Subcutaneous abdominal adipose tissue (tissue), 5 donors: ENCODE data around the gene DBET.
"Not testable (repeated sequence)": the region's sequence is repeated elsewhere in the genome, so short reads cannot be mapped to it uniquely, and the experiment has no call there.

ENCODE experiments used
- H3K27ac ChIP-seq: one replicate; pipeline ENCODE4 v1.7.0; 2013; ENCODE audit warnings: low read depth, mild to moderate bottlenecking, inconsistent platforms, low read length, moderate library complexity
- H3K27me3 ChIP-seq, 5 donors: one replicate each; pipeline ENCODE4 v1.7.0; 2013; ENCODE audit warnings: low read length in 5 of 5, inconsistent platforms in 1 of 5; ENCODE audit not compliant: control insufficient read depth in 5 of 5, insufficient read depth in 4 of 5
- H3K36me3 ChIP-seq, 5 donors: one replicate each; pipeline ENCODE4 v1.7.0; 2013; ENCODE audit warnings: low read length in 5 of 5; ENCODE audit not compliant: control insufficient read depth in 5 of 5, insufficient read depth in 5 of 5
- H3K4me1 ChIP-seq, 5 donors: one replicate each; pipeline ENCODE4 v1.7.0; 2013; ENCODE audit warnings: low read length in 5 of 5, mild to moderate bottlenecking in 3 of 5, moderate library complexity in 1 of 5; ENCODE audit not compliant: control insufficient read depth in 5 of 5, insufficient read depth in 5 of 5
- H3K4me3 ChIP-seq, 5 donors: one replicate each; pipeline ENCODE4 v1.7.0; 2013; ENCODE audit warnings: low read length in 5 of 5, low read depth in 1 of 5
- H3K9ac ChIP-seq, 5 donors: one replicate each; pipeline ENCODE4 v1.7.0; 2013; ENCODE audit warnings: low read length in 5 of 5, mild to moderate bottlenecking in 4 of 5, moderate library complexity in 3 of 5
- H3K9me3 ChIP-seq, 5 donors: one replicate each; pipeline ENCODE4 v1.7.0; 2013; ENCODE audit warnings: low read length in 5 of 5; ENCODE audit not compliant: control insufficient read depth in 5 of 5
- donor health status: healthy.
- donor health status: healthy.
- donor health status: healthy.
- donor health status: healthy.
- donor health status: healthy.

The DBET gene

GRCh38 chr4:190064342-190064741 lies at the start of gene DBET:
TSS of gene DBET (plus strand) at chr4:190064502.
- H3K27ac ChIP-seq, H3K9me3 ChIP-seq, H3K27me3 ChIP-seq, H3K9ac ChIP-seq, H3K4me3 ChIP-seq, H3K36me3 ChIP-seq, H3K4me1 ChIP-seq: not testable (repeated sequence)

DNA sequence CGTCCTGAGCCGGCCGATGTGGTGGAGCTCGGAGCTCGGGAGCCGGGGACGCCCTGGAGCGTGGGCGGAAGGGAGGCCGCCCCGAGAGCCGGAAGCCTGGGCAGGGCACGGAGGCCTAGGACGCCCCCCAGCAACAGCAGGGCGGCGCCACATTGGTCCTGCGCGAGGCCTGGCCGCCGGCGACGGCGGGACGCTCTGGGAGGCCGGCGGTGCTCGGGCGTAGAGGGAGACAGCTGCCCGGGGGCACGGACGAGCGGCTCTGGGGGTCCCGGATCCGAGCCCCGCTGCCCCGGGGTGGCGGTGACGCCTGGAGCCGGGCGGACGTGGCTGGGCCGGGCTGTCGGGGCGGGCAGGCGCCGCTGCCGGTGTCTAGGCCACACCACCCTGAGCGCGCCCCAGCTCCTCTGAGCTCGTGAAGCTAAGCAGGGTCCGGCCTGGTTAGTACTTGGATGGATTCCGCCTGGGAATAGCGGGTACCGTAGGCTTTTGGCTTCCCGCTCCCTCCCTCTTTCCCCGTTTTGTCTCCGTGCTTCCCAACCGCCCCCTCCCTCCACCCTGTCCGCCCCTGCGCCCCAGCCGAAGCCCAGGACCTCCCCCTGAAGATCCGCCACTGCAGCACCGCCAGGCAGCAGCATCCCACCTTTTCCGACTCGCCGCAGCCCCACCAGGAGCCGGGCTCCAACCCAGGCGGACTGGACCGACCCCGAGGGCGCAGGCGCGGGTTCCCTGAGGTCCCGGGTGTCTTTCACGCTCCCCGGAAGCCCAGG lies 49.3 kb upstream of the DBET start:
- H3K36me3 ChIP-seq = no peaks in the 10 kb centered on the region
- H3K9ac ChIP-seq = no peak overlapping the region
- H3K27me3 ChIP-seq = peaks cover 23 to 51% (median 48%) of the 10 kb centered on the region in 5 donors
- H3K9me3 ChIP-seq = no peaks in the 10 kb centered on the region
- H3K27ac ChIP-seq = no peak overlapping the region
- peaks cover 0 to 29% (median 14%) of the 10 kb centered on the region in 5 donors for H3K4me1 ChIP-seq
- peak overlapping the region in 4 of 5 donors; percentile 1 to 40 (median 24) for H3K4me3 ChIP-seq

DNA sequence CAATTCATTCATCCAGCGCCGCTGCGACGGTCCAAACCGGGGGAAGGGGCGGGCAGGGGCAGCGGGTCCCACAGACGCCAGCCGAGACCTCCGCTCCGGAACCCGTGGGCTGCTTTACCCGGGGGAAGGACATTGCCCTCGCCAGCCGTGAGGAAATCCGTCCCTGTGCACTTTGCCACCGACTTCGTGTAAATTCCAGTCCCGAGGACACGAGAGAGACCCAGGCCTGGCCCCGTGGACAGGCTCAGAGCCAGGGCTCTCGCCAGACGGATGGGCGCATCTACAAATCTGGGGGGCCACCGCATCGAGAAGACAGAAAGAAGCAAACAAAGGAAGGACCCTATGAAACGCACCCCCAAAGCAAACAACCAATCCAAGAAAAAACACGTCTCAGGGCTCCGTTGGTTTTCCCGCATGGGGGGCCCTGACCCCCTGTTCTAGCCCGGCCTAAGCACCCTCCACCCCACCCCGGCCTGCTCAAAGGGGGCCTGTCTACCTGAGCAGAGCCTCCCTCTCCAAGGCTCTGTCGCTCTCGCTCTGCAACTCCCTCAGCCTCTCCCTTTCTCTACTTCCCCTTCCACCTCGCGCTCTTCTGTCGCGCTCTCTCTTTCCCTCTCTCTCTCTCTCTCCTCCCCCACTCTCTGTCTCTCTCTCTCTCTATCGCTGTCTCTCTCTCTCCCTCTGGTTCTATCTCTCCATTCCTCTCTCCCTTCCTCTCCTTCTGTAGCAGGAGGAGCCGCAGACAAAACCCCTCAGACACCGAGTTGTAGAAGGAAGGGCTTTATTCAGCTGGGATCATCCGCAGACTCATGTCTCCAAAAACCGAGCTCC lies 48.5 kb upstream of the DBET start:
- Histone ChIP-seq H3K27ac (no peak overlapping the region), H3K4me3 (peak overlapping the region in 2 of 5 donors; percentile 26 to 40), H3K27me3 (peaks cover 24 to 59% (median 53%) of the 10 kb centered on the region in 5 donors), H3K36me3 (no peaks in the 10 kb centered on the region), H3K9me3 (no peaks in the 10 kb centered on the region), H3K4me1 (peaks cover 0 to 32% (median 15%) of the 10 kb centered on the region in 5 donors), H3K9ac (no peak overlapping the region)

GRCh38 chr4:190016369-190017289 lies 47.7 kb upstream of the DBET start:
- no peaks in the 10 kb centered on the region for H3K36me3 ChIP-seq
- H3K27me3 ChIP-seq = peaks cover 28 to 63% (median 57%) of the 10 kb centered on the region in 5 donors
- H3K4me1 ChIP-seq = peaks cover 0 to 39% (median 22%) of the 10 kb centered on the region in 5 donors
- H3K9ac ChIP-seq = no peak overlapping the region
- no peaks in the 10 kb centered on the region for H3K9me3 ChIP-seq
- no peak overlapping the region for H3K4me3 ChIP-seq
- no peak overlapping the region for H3K27ac ChIP-seq

- no peak overlapping the region for H3K4me3 ChIP-seq
- no peak overlapping the region for H3K27ac ChIP-seq
- H3K36me3 ChIP-seq = no peaks in the 10 kb centered on the region
- H3K27me3 ChIP-seq = peaks cover 28 to 63% (median 57%) of the 10 kb centered on the region in 5 donors
- H3K9me3 ChIP-seq = peaks cover 0 to 2% (median 0%) of the 10 kb centered on the region in 5 donors
- peaks cover 0 to 41% (median 23%) of the 10 kb centered on the region in 5 donors for H3K4me1 ChIP-seq
- no peak overlapping the region for H3K9ac ChIP-seq
These were observed 46.7 kb upstream of the DBET start for GRCh38 chr4:190017357-190018200.

GRCh38 chr4:190018201-190018920 lies 45.9 kb upstream of the DBET start:
- peaks cover 0 to 3% (median 0%) of the 10 kb centered on the region in 5 donors for H3K9me3 ChIP-seq
- no peak overlapping the region for H3K4me3 ChIP-seq
- peaks cover 28 to 60% (median 57%) of the 10 kb centered on the region in 5 donors for H3K27me3 ChIP-seq
- no peak overlapping the region for H3K9ac ChIP-seq
- H3K27ac ChIP-seq = no peak overlapping the region
- no peaks in the 10 kb centered on the region for H3K36me3 ChIP-seq
- H3K4me1 ChIP-seq = peaks cover 0 to 44% (median 26%) of the 10 kb centered on the region in 5 donors

DNA sequence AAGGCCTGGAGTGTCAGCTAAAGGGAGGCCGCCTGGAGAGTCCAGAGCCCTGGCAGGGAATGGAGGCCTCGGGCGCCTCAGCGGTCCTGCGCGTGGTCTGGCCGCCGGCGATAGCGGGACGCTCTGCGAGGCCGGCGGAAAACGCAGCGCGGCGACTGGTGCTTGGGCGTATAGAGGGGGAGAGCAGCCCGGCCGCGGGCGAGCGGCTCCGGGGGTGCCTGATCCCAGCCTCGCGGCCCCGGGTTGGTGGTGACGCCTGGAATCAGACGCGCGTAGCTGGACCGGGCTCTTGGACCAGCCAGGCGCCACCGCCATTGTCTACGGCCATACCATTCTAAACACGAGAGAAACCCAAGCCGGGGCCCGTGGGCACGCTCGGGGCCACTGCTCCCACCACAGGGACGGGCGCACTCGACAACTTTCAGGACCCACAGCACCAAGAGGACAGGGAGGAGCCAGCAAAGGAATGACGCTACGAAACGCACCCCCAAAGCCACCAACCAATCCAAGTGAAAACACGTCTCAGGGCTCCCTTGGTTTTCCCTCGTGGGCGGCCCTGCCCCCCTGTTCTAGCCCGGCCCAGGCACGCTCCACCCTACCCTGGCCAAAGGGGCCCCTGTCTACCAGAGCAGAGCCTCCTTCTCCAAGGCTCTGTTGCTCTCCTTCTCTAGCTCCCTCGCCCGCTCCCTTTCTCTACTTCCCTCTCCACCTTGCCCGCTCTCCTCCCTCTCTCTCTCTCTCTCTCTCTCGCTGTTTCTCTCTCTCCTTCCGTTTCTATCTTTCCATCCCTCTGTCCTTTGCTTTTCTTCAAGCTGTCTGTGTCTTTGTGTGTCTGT lies 45.1 kb upstream of the DBET start:
- no peak overlapping the region for H3K27ac ChIP-seq
- H3K9ac ChIP-seq = no peak overlapping the region
- peaks cover 0 to 44% (median 26%) of the 10 kb centered on the region in 5 donors for H3K4me1 ChIP-seq
- peaks cover 28 to 62% (median 57%) of the 10 kb centered on the region in 5 donors for H3K27me3 ChIP-seq
- no peaks in the 10 kb centered on the region for H3K36me3 ChIP-seq
- H3K9me3 ChIP-seq = peaks cover 0 to 3% (median 0%) of the 10 kb centered on the region in 5 donors
- H3K4me3 ChIP-seq = no peak overlapping the region

DNA sequence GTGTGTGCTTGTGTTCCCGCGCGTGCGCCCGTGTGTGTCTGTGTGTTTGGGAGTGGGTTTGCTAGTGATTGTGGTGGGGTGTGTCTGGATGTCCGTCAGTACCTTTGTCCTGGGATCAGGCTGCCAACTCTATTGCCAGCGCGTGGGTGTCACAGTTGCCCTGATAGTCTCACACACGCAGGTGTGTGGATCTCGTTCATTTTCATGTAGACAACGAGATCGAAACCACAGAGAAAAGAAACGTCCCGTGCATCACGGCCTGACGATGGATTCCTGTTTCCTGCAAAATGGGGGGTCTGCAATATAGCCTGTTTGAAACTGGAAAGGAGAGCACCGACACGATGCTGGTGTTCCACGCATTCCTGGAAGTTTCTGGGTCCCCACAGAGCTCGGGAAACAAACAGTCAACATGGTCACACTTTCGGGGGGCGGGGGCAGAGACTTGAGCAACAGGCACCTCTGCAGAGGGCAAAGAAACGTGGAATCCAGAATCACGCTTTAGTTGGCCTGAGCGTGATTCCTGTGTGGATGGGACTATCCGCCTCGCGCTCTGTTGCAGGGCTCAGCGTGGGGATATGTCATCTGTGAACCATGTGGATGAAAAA lies 44.3 kb upstream of the DBET start:
- peaks cover 28 to 60% (median 55%) of the 10 kb centered on the region in 5 donors for H3K27me3 ChIP-seq
- not testable (repeated sequence) for H3K9me3 ChIP-seq, H3K27ac ChIP-seq, H3K4me3 ChIP-seq, H3K36me3 ChIP-seq, H3K9ac ChIP-seq
- H3K4me1 ChIP-seq = peaks cover 0 to 43% (median 23%) of the 10 kb centered on the region in 5 donors
